ENCODE results near the gene FGB.

FGB gene

GRCh38 chr4:154526151-154526550 is 36.7 kb upstream of the FGB start:
- DNase-seq (ENCODE audit: low read depth) = peak; percentile 3
- no peak overlapping the region for H3K4me3 ChIP-seq (ENCODE audit: low read depth, low read length)
- no peak for TF ChIP-seq MYC (IDR thresholded peaks at IDR 0.05; ENCODE audit: low read depth, low read length)
- TF ChIP-seq POLR2A (IDR thresholded peaks at IDR 0.05; ENCODE audit: extremely low read depth, insufficient read length) = no peak
- TF ChIP-seq MAX (IDR thresholded peaks at IDR 0.05; ENCODE audit: low read depth, low read length) = no peak
- no peak for TF ChIP-seq CTCF (IDR thresholded peaks at IDR 0.05; ENCODE audit: low read depth, low read length)

GRCh38 chr4:154527308-154527707 is 35.5 kb upstream of the FGB start:
- DNase-seq (ENCODE audit: low read depth) = no peak
- TF ChIP-seq MYC (IDR thresholded peaks at IDR 0.05; ENCODE audit: low read depth, low read length) (no peak), MAX (IDR thresholded peaks at IDR 0.05; ENCODE audit: low read depth, low read length) (no peak), POLR2A (IDR thresholded peaks at IDR 0.05; ENCODE audit: extremely low read depth, insufficient read length) (no peak), CTCF (IDR thresholded peaks at IDR 0.05; ENCODE audit: low read depth, low read length) (no peak)
- H3K4me3 ChIP-seq (ENCODE audit: low read depth, low read length) = no peak overlapping the region

- TF ChIP-seq POLR2A (IDR thresholded peaks at IDR 0.05; ENCODE audit: extremely low read depth, insufficient read length) (no peak), CTCF (IDR thresholded peaks at IDR 0.05; ENCODE audit: low read depth, low read length) (no peak), MAX (IDR thresholded peaks at IDR 0.05; ENCODE audit: low read depth, low read length) (no peak), MYC (IDR thresholded peaks at IDR 0.05; ENCODE audit: low read depth, low read length) (no peak)
- H3K4me3 ChIP-seq (ENCODE audit: low read depth, low read length) = no peak overlapping the region
- no peak for DNase-seq (ENCODE audit: low read depth)
These were observed 33.9 kb upstream of the FGB start for GRCh38 chr4:154528869-154529268.

- TF ChIP-seq MYC (IDR thresholded peaks at IDR 0.05; ENCODE audit: low read depth, low read length) (no peak), MAX (IDR thresholded peaks at IDR 0.05; ENCODE audit: low read depth, low read length) (no peak), POLR2A (IDR thresholded peaks at IDR 0.05; ENCODE audit: extremely low read depth, insufficient read length) (no peak), CTCF (IDR thresholded peaks at IDR 0.05; ENCODE audit: low read depth, low read length) (no peak)
- no peak for DNase-seq (ENCODE audit: low read depth)
These were observed 32.9 kb upstream of the FGB start for GRCh38 chr4:154529728-154530519.

DNA sequence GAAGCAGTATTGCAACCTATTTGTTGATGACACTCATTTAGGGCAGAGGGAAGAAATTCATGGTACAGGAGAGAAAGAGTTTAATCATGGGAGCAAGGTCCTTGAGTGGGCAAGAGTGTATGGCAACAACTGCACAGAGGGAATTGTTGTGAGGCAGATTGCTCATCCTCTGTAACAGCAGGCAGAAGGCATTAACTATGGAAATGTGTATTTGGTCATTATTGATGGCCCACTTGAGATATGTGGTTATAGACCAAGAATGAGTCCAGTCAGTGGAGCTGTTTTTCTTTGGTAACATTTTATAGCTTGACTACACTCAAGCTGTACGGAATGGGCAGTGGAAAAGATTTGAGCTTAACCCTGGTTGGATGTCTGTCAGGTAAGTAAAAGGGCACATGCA is 28.5 kb upstream of the FGB start:
- DNase-seq (ENCODE audit: low read depth) = no peak
- no peak for TF ChIP-seq POLR2A (IDR thresholded peaks at IDR 0.05; ENCODE audit: extremely low read depth, insufficient read length)
- no peak for TF ChIP-seq MYC (IDR thresholded peaks at IDR 0.05; ENCODE audit: low read depth, low read length)
- TF ChIP-seq MAX (IDR thresholded peaks at IDR 0.05; ENCODE audit: low read depth, low read length) = no peak
- TF ChIP-seq CTCF (IDR thresholded peaks at IDR 0.05; ENCODE audit: low read depth, low read length) = no peak
- no peak overlapping the region for H3K4me3 ChIP-seq (ENCODE audit: low read depth, low read length)

More at GRCh38 chr4:154529728-154530519, 32.9 kb upstream of the FGB start:
- H3K4me3 ChIP-seq (ENCODE audit: low read depth, low read length) = no peak overlapping the region
